GM12891 (cell line): ENCODE data around the gene PEAK1.

Experiments
- POLR2A ChIP-seq: IDR thresholded peaks from 2 replicates; pipeline ENCODE4 v1.6.1; 2011; ENCODE audit warnings: low read depth, low read length, control low read depth
- POLR2AphosphoS5 ChIP-seq: IDR thresholded peaks from 2 replicates; pipeline ENCODE4 v1.6.1; 2011; ENCODE audit warnings: low read depth, low read length, control low read depth
- TAF1 ChIP-seq: IDR thresholded peaks from 2 replicates; pipeline ENCODE4 v1.6.1; 2011; ENCODE audit warnings: low read depth, low read length, control low read depth

DNA sequence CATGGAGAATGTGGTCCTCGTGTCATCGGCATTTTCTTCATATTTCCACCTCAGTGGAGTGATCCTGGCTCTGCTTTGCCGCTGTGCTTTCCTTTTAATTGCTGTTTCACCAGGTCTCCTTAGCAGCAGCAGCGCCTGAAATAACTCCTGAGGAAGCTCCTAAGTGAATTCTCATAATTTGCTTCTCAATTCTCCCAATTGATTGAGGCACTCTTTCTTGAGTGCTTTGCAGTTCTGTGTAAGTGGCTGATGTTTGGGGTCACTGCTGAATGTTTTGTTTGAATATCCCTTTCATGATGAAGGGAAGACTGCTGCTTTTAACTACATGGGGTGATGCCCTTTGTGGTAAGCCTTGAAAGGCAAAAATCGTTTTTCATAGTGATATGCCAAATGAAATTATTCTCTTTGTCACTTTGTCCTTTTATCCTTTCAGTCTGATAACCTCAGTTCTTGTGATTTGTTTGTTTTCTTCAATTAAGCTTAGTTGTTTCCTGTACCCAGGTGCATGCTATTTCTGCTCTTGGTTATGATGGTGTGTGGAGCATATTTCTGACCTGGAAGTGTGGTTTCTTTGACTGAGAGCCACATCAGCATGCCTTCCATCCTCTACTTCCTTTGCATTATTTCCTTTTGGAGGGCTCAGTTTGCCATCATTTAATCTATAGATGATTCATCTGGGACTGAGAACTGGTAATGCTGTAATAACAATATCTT, 37.4 kb upstream of the PEAK1 start:
- TF ChIP-seq TAF1: no peak
- TF ChIP-seq POLR2AphosphoS5: no peak
- TF ChIP-seq POLR2A: no peak
